GM12878 (cell line): ENCODE results near the gene PPFIA3. TPM values are rescaled to one million over a fixed set of nuclear protein-coding genes. Genes with fewer than 3 reads are reported as not detected.

Source experiments
- CREM ChIP-seq: IDR thresholded peaks from 2 replicates; pipeline ENCODE4 v1.6.1; 2014; ENCODE audit warnings: antibody characterized with exemption, low read depth
- FOXK2 ChIP-seq: fragments of 450-650 bp; IDR thresholded peaks from 2 replicates; pipeline ENCODE4 v1.6.1; 2017; ENCODE audit warnings: mild to moderate bottlenecking, moderate library complexity
- KLF5 ChIP-seq: fragments of 450-650 bp; IDR thresholded peaks from 2 replicates; pipeline ENCODE4 v1.6.1; 2014; ENCODE audit warnings: mild to moderate bottlenecking; ENCODE audit not compliant: partially characterized antibody
- LARP7 ChIP-seq: fragments of 450-650 bp; IDR thresholded peaks from 2 replicates; pipeline ENCODE4 v1.6.1; 2017; ENCODE audit warnings: mild to moderate bottlenecking
- MAX ChIP-seq: IDR thresholded peaks from 2 replicates; pipeline ENCODE4 v1.6.1; 2012; ENCODE audit warnings: low read depth, low read length, improper control_type of control experiment
- NR2C2 ChIP-seq: IDR thresholded peaks from 2 replicates; pipeline ENCODE4 v1.6.1; 2011; ENCODE audit warnings: borderline replicate concordance, low read depth; ENCODE audit not compliant: control insufficient read depth, insufficient read length
- RAD21 ChIP-seq: IDR thresholded peaks from 2 replicates; pipeline ENCODE4 v1.6.1; 2011; ENCODE audit warnings: mild to moderate bottlenecking, low read depth, low read length, moderate library complexity; ENCODE audit not compliant: insufficient read depth
- SKIL ChIP-seq: fragments of 450-650 bp; IDR thresholded peaks from 2 replicates; pipeline ENCODE4 v1.6.1; 2017; ENCODE audit warnings: mild to moderate bottlenecking, low read depth, inconsistent platforms; ENCODE audit not compliant: poor library complexity, severe bottlenecking
- SP1 ChIP-seq: IDR thresholded peaks from one replicate; pipeline ENCODE4 v1.6.1; 2011; ENCODE audit warnings: low read depth, low read length
- SUZ12 ChIP-seq: fragments of 200-600 bp; sonication (generic); IDR thresholded peaks from one replicate; pipeline ENCODE4 v1.6.1; 2018; ENCODE audit warnings: antibody characterized with exemption, mild to moderate bottlenecking; ENCODE audit not compliant: unreplicated experiment
- TCF12 ChIP-seq: IDR thresholded peaks from 2 replicates; pipeline ENCODE4 v1.6.1; 2011; ENCODE audit warnings: low read depth, mild to moderate bottlenecking, low read length
- ZBTB11 ChIP-seq: fragments of 450-650 bp; formaldehyde crosslinking; IDR thresholded peaks from 2 replicates; pipeline ENCODE4 v1.5.0; 2022; ENCODE audit warnings: mild to moderate bottlenecking, missing genetic modification characterization
- ZBTB40 ChIP-seq: fragments of 450-650 bp; IDR thresholded peaks from 2 replicates; pipeline ENCODE4 v1.6.1; 2016; ENCODE audit warnings: mild to moderate bottlenecking, moderate library complexity, borderline replicate concordance
- ZNF384 ChIP-seq: IDR thresholded peaks from 2 replicates; pipeline ENCODE4 v1.6.1; 2012; ENCODE audit warnings: low read depth, mild to moderate bottlenecking, low read length, improper control_type of control experiment, borderline replicate concordance
- polyA plus RNA-seq, 11 experiments: library from polyadenylated mRNA; depleted of rRNA in 4 of 11; unstranded in 6 of 11; stranded (reverse) in 5 of 11; fragments of >200 nt; fragmentation: Nextera tagmentation in 4 of 11; fragmentation: Illumina TruSeq in 1 of 11; extraction: Ambion mirVana in 4 of 11; extraction: Trizol in 1 of 11; gene quantifications; 1 replicate in 1 of 11; 2 replicates in 10 of 11; pipeline versions ENCODE4 v1.2.1 to v1.2.3, GENCODE V29; 2011 to 2016; ENCODE audit warnings: inconsistent platforms in 2 of 11, missing spikeins in 2 of 11, low read depth in 1 of 11
- total RNA-seq, 4 experiments: library from RNA; depleted of rRNA in 3 of 4; stranded (reverse); fragments of >200 nt in 3 of 4; fragmentation: Illumina TruSeq in 1 of 4; extraction: Trizol in 1 of 4; gene quantifications; 2 replicates each; pipeline versions ENCODE4 v1.2.1 to v1.2.3, GENCODE V29; 2013 to 2021
- TF ChIP-seq, protein P1 (sequence below): fragments of 450-650 bp; formaldehyde crosslinking; IDR thresholded peaks from 2 replicates; pipeline ENCODE4 v1.4.0; 2022; ENCODE audit warnings: mild to moderate bottlenecking, moderate library complexity

Gene PPFIA3
- total and polyA plus RNA-seq, 10 of the 15 experiments (the other 5 are each of a cell fraction or from before 2014, with no cell fraction given), result 0.11 to 1.7 (median 0.73) TPM; not detected in 3

DNA sequence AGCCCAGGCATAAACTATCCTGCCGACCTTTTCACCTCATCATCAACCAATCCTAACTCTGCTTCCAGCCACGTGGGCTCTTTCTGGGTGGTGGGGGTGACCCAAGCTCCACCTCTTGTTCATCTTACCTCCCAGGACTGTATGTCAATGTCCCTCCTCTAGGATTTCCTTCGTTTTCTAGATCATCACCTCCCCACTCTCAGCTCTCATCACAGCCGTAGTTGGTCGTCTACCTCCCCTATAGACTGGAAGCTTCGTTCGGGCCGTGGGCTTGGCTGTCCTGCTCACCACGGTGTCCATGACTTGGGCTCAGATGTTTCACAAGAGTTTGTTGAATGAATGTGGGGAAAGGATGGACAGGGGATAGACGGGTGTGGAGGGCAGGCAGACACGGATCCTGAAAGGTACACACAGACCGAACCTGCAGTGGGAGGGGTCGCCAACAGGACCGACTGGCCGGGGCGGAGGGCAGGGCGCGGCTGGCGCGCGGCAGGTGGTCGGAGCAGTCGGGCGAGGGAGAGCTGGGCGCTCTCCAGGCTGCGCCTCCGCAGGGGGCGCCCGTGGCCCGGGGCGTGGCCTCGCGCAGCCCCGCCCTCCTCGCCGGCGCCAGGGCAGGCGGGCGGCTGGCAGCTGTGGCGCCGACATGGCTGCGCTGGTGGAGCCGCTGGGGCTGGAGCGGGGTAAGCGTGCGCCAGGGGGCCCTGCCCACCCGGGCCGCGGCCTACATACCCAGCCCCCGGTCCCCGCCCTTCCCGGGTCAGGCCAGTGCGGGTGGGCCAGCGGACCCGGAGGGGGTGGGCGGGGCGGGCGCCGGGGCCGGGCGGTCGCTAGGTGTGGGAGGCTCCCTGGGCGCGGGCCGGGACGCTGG is 5.3 kb upstream of the PPFIA3 start, which contains the start of gene LIN7B (continued):
- TF ChIP-seq ZNF384 (no peak), NR2C2 (no peak), CREM (no peak), SKIL (no peak), MAX (no peak; the same call in 1 of the 2 replicates), TCF12 (peak; percentile 63; the same call in 1 of the 2 replicates), FOXK2 (no peak), ZBTB11 (no peak), RAD21 (no peak), SP1 (peak; percentile 81), KLF5 (no peak), SUZ12 (no peak), ZBTB40 (no peak), LARP7 (peak; percentile 58; the same call in 1 of the 2 replicates)
- TF ChIP-seq, protein P1, sequence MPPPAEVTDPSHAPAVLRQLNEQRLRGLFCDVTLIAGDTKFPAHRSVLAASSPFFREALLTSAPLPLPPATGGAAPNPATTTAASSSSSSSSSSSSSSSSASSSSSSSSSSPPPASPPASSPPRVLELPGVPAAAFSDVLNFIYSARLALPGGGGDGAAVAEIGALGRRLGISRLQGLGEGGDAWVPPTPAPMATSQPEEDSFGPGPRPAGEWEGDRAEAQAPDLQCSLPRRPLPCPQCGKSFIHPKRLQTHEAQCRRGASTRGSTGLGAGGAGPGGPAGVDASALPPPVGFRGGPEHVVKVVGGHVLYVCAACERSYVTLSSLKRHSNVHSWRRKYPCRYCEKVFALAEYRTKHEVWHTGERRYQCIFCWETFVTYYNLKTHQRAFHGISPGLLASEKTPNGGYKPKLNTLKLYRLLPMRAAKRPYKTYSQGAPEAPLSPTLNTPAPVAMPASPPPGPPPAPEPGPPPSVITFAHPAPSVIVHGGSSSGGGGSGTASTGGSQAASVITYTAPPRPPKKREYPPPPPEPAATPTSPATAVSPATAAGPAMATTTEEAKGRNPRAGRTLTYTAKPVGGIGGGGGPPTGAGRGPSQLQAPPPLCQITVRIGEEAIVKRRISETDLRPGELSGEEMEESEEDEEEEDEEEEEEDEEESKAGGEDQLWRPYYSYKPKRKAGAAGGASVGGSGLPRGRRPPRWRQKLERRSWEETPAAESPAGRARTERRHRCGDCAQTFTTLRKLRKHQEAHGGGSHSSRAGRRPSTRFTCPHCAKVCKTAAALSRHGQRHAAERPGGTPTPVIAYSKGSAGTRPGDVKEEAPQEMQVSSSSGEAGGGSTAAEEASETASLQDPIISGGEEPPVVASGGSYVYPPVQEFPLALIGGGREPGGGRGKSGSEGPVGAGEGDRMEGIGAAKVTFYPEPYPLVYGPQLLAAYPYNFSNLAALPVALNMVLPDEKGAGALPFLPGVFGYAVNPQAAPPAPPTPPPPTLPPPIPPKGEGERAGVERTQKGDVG (CRISPR knock-in tag), result no peak
